Measurements from ENCODE around the gene RNF5.

DNA sequence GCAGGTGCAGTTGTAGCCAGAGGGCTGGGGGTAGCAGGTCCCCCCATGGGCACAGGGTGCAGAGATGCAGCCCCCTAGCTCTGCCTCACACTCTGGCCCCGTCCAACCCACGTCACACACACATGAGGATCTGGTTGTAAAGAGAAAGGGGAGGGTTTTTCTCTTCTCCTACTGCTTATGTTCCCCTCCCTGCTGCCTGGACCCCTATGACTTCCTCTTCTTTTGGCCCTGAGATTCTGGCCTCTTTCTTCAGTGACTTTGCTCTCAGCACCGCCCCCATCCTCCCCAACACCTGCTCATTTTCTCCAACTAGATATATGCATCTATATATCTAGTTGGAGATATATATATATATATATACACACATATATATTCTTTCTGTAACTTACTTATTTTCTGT, 35.9 kb downstream of the RNF5 start:
- TF ChIP-seq EZH2 (IDR thresholded peaks at IDR 0.05; ENCODE audit: insufficient read depth, poor library complexity, severe bottlenecking) (no peak), EZH2phosphoT487 (IDR thresholded peaks at IDR 0.05; ENCODE audit: insufficient read depth, low read depth) (no peak)
